ENCODE results near the gene CLSTN2. TPM values are rescaled to one million over a fixed set of nuclear protein-coding genes. Genes with fewer than 3 reads are reported as not detected.

The CLSTN2 gene
- total RNA-seq, 1 experiment from 2014 or later, result 0.68 TPM

DNA sequence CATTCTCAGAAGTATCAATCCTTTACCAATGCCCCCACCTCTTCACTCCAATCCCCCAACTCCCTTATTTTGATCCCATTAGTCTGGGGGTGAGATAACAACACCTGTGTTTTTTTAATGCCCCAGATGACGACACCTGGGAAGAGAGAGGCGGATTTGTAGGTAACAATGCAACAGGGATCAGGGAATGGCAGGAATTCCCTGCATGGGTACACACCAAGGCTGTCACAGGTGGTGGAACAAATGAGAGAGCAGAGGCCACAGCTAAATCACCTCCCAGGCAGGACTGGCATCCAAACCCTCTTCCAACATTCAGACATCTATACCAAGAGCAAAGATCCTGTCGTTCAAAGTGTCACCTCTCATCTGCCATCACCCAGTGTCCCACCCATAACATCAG lies 423.7 kb downstream of the CLSTN2 start:
- Mint-ChIP-seq H3K4me1 (peaks cover 11 to 12% of the 10 kb centered on the region in 2 experiments), H3K36me3 (ENCODE audit: insufficient read depth in 1 of 3, low read depth in 3 of 3) (no peaks in the 10 kb centered on the region), H3K27me3 (ENCODE audit: low read depth) (no peaks in the 10 kb centered on the region; the same call in 1 of the 2 replicates), H3K4me3 (no peak overlapping the region), H3K9me3 (0 out of 5 replicates have a peak, but pooled peaks cover 0 to 4% of the 10 kb centered on the region in 2 experiments), H3K27ac (no peak overlapping the region)
- no peak overlapping the region for H2BK15ac ChIP-seq (ENCODE audit: low read depth, low read length)
- H2BK12ac ChIP-seq (ENCODE audit: insufficient read length, low read depth, low read length), result no peak overlapping the region
- no peak overlapping the region for H4K5ac ChIP-seq (ENCODE audit: insufficient read length, low read depth, low read length)
- H2BK20ac ChIP-seq (ENCODE audit: low read depth, low read length, poor library complexity, severe bottlenecking), result no peak overlapping the region
- H3K9ac ChIP-seq (ENCODE audit: extremely low read depth, insufficient read length, low read length), result no peak overlapping the region
- H3K18ac ChIP-seq (ENCODE audit: insufficient read length, low read depth, low read length), result no peak overlapping the region
- no peak for TF ChIP-seq CTCF (conservative IDR thresholded peaks at IDR 0.05)
- H4K8ac ChIP-seq (replicated peaks; ENCODE audit: insufficient read length, low read depth, low read length), result no peak overlapping the region
- no peaks in the 10 kb centered on the region for H3K79me1 ChIP-seq (ENCODE audit: insufficient read depth, low read depth, low read length, poor library complexity, severe bottlenecking)
- H3K27me3 ChIP-seq (ENCODE audit: insufficient read depth, low read length), result no peaks in the 10 kb centered on the region
- H2AK5ac ChIP-seq (ENCODE audit: insufficient read length, low read length), result no peak overlapping the region
- H3K4me2 ChIP-seq (ENCODE audit: insufficient read depth, insufficient read length, low read length), result no peak overlapping the region
- no peaks in the 10 kb centered on the region for H3K9me3 ChIP-seq (ENCODE audit: control insufficient read depth, low read depth, low read length)
- no peak overlapping the region for H4K91ac ChIP-seq (ENCODE audit: insufficient read length, low read depth, low read length)
- H3K79me2 ChIP-seq (ENCODE audit: insufficient read depth, low read length), result no peaks in the 10 kb centered on the region
- no peak overlapping the region for H3K14ac ChIP-seq (ENCODE audit: insufficient read depth, low read length)
- no peak overlapping the region for H2BK120ac ChIP-seq (ENCODE audit: low read depth, low read length, poor library complexity, severe bottlenecking)
- H3K56ac ChIP-seq (ENCODE audit: insufficient read length, low read depth, low read length), result no peak overlapping the region
- H2AFZ ChIP-seq (ENCODE audit: low read length), result no peak overlapping the region
- H4K20me1 ChIP-seq (ENCODE audit: control insufficient read depth, insufficient read depth, insufficient read length), result no peaks in the 10 kb centered on the region
- H2BK5ac ChIP-seq (ENCODE audit: insufficient read length, low read length), result no peak overlapping the region
- no peak for DNase-seq
- no peak overlapping the region for H3T11ph ChIP-seq (ENCODE audit: low read length)
- no CpG with 5 or more reads among the region's 3 CpGs for WGBS (ENCODE audit: extremely low coverage, insufficient read length, low lambda C conversion rate)
- H3K23me2 ChIP-seq (ENCODE audit: insufficient read length, low read depth, low read length, poor library complexity, severe bottlenecking), result no peaks in the 10 kb centered on the region
- H3K23ac ChIP-seq (ENCODE audit: insufficient read length, low read depth, low read length), result no peak overlapping the region
- H3K4me1 ChIP-seq (ENCODE audit: insufficient read depth, low read length), result no peaks in the 10 kb centered on the region
- no peak overlapping the region for H3K27ac ChIP-seq (ENCODE audit: insufficient read length, low read depth, low read length)
- H3K4ac ChIP-seq (ENCODE audit: low read depth, low read length), result no peak overlapping the region

All from H9 (cell line).